A549 (cell line): ENCODE data around the gene SLC16A10. TPM values are rescaled to one million over a fixed set of nuclear protein-coding genes. Genes with fewer than 3 reads are reported as not detected.

Experiments
- ATAC-seq, 2 experiments: fragments of 200-7000 bp in 1 of 2; fragments of >200 bp in 1 of 2; cut with Nextera tagmentation in 1 of 2; cut with Tn5 transposase in 1 of 2; 3 replicates each; pipeline versions ENCODE4 v1.8.0 to v1.9.1; 2018 to 2020; ENCODE audit warnings: mild to moderate bottlenecking in 1 of 2, moderate library complexity in 1 of 2
- CTCF ChIA-PET: fragments of 300-600 bp; sonication (Branson Sonifier 250); formaldehyde crosslinking; extraction: SDS; loops from one replicate; lab custom pipeline; 2021; ENCODE audit warnings: antibody characterized with exemption, inconsistent platforms; lab: Yijun Ruan, JAX
- POLR2A ChIA-PET: fragments of 350-600 bp; formaldehyde crosslinking; extraction: SDS; loops from one replicate; lab custom pipeline; 2021; ENCODE audit warnings: antibody characterized with exemption, inconsistent platforms; lab: Yijun Ruan, JAX
- DNase-seq, 2 experiments: peaks; one replicate each; pipeline versions ENCODE4 v3.0.0 to v3.0.0-alpha.2; 2011 to 2016; ENCODE audit warnings: low read depth in 1 of 2, low spot score in 1 of 2
- FAIRE-seq: peaks from 2 replicates; lab custom pipeline; 2011; peaks lifted over from hg19 to GRCh38; lab: Jason Lieb, UNC
- H3K27ac ChIP-seq, 2 experiments: fragments of >200 bp; sonication (Bioruptor Twin); formaldehyde crosslinking; 3 replicates each; pipeline ENCODE4 v1.5.1; 2016 to 2017
- H3K4me1 ChIP-seq: fragments of >200 bp; sonication (Bioruptor Twin); formaldehyde crosslinking; 3 replicates; pipeline ENCODE4 v1.6.1; 2016
- H3K4me2 ChIP-seq: fragments of >200 bp; sonication (Bioruptor Twin); formaldehyde crosslinking; 3 replicates; pipeline ENCODE4 v1.6.1; 2016
- H3K4me3 ChIP-seq: fragments of >200 bp; sonication (Bioruptor Twin); formaldehyde crosslinking; 3 replicates; pipeline ENCODE4 v1.5.1; 2016
- H3K9me3 ChIP-seq: fragments of >200 bp; sonication (Bioruptor Twin); formaldehyde crosslinking; 3 replicates; pipeline ENCODE4 v1.6.1; 2016
- ATOH8 ChIP-seq: fragments of 250-450 bp; sonication (Bioruptor Pico); IDR thresholded peaks from 2 replicates; pipeline ENCODE4 v1.5.0; 2020; ENCODE audit warnings: low read depth, mild to moderate bottlenecking, moderate library complexity
- BCL3 ChIP-seq: fragments of >200 bp; sonication (Bioruptor Twin); formaldehyde crosslinking; IDR thresholded peaks from 3 replicates; pipeline ENCODE4 v1.6.1; 2016
- CEBPB ChIP-seq, 2 experiments: fragments of >200 bp in 1 of 2; sonication (Bioruptor Twin) in 1 of 2; formaldehyde crosslinking in 1 of 2; IDR thresholded peaks; 2 replicates each; pipeline ENCODE4 v1.6.1; 2012 to 2016
- CTCF ChIP-seq: fragments of >200 bp; sonication (Bioruptor Twin); formaldehyde crosslinking; IDR thresholded peaks from 3 replicates; pipeline ENCODE4 v1.5.1; 2016
- E2F6 ChIP-seq: IDR thresholded peaks from 2 replicates; pipeline ENCODE4 v1.6.1; 2012; ENCODE audit warnings: low read depth, borderline replicate concordance
- EHF ChIP-seq: fragments of 250-450 bp; sonication (Bioruptor Pico); IDR thresholded peaks from 2 replicates; pipeline ENCODE4 v1.5.0; 2020; ENCODE audit warnings: mild to moderate bottlenecking
- FOSB ChIP-seq: fragments of 250-450 bp; sonication (Bioruptor Pico); IDR thresholded peaks from 2 replicates; pipeline ENCODE4 v1.5.0; 2020; ENCODE audit warnings: mild to moderate bottlenecking, moderate library complexity
- FOSL2 ChIP-seq, 2 experiments: fragments of 450-650 bp in 1 of 2; fragments of >200 bp in 1 of 2; sonication (Bioruptor Twin) in 1 of 2; formaldehyde crosslinking; IDR thresholded peaks; 2 replicates each; pipeline versions ENCODE4 v1.5.0 to v1.6.1; 2016 to 2020; ENCODE audit warnings: mild to moderate bottlenecking in 1 of 2, moderate library complexity in 1 of 2
- GATA3 ChIP-seq: IDR thresholded peaks from 2 replicates; pipeline ENCODE4 v1.6.1; 2012; ENCODE audit warnings: borderline replicate concordance
- HES2 ChIP-seq: fragments of >200 bp; sonication (Bioruptor Twin); formaldehyde crosslinking; IDR thresholded peaks from 2 replicates; pipeline ENCODE4 v1.6.1; 2016
- HOXA7 ChIP-seq: fragments of 250-450 bp; sonication (Bioruptor Pico); IDR thresholded peaks from 2 replicates; pipeline ENCODE4 v1.5.0; 2020; ENCODE audit warnings: mild to moderate bottlenecking, moderate library complexity
- HOXB5 ChIP-seq: fragments of 250-450 bp; sonication (Bioruptor Pico); IDR thresholded peaks from 2 replicates; pipeline ENCODE4 v1.5.0; 2020; ENCODE audit warnings: mild to moderate bottlenecking, moderate library complexity
- JUNB ChIP-seq: fragments of >200 bp; sonication (Bioruptor Twin); formaldehyde crosslinking; IDR thresholded peaks from 2 replicates; pipeline ENCODE4 v1.6.1; 2016
- KDM1A ChIP-seq: fragments of 200-600 bp; sonication (generic); IDR thresholded peaks from 2 replicates; pipeline ENCODE4 v1.6.1; 2016; ENCODE audit warnings: low read depth, mild to moderate bottlenecking
- MAFK ChIP-seq: fragments of 450-650 bp; IDR thresholded peaks from 2 replicates; pipeline ENCODE4 v1.6.1; 2014; ENCODE audit not compliant: partially characterized antibody
- MAX ChIP-seq: IDR thresholded peaks from 2 replicates; pipeline ENCODE4 v1.6.1; 2012
- RAD21 ChIP-seq, 2 experiments: fragments of >200 bp in 1 of 2; sonication (Bioruptor Twin) in 1 of 2; formaldehyde crosslinking in 1 of 2; IDR thresholded peaks in 1 of 2; conservative IDR thresholded peaks in 1 of 2; 2 replicates in 1 of 2; 3 replicates in 1 of 2; pipeline ENCODE4 v1.6.1; 2012 to 2018; ENCODE audit warnings: inconsistent platforms in 1 of 2
- RCOR1 ChIP-seq: fragments of 150-350 bp; IDR thresholded peaks from 2 replicates; pipeline ENCODE4 v1.6.1; 2014; ENCODE audit warnings: antibody characterized with exemption, low read length, low read depth
- WGBS: methylation state at CpG from one replicate; pipeline ENCODE4 v1.1.6; 2017; ENCODE audit errors: missing lambda C conversion rate; 5-methylcytosine and 5-hydroxymethylcytosine counted together
- polyA plus RNA-seq, 4 experiments: library from polyadenylated mRNA; depleted of rRNA in 3 of 4; stranded (reverse); fragments of >200 nt; fragmentation: RNase III in 1 of 4; extraction: RNeasy Plus Mini Kit Qiagen cat#74134 plus additional on column Dnase treatment in 1 of 4; gene quantifications; 2 replicates in 3 of 4; 3 replicates in 1 of 4; pipeline ENCODE4 v1.2.3, GENCODE V29; 2011 to 2017

SLC16A10 gene
- polyA plus RNA-seq, 2 of the 4 experiments (the other 2 are of a cell fraction) = 0.27 to 1.00 TPM

- TF ChIP-seq ATOH8 (CRISPR knock-in tag) (no peak), KDM1A (no peak), MAX (no peak)
Observed at GRCh38 chr6:111041917-111042316, 45.4 kb upstream of the SLC16A10 start (continued).

GRCh38 chr6:111047244-111047643 lies 40.1 kb upstream of the SLC16A10 start:
- no peak for ATAC-seq
- no peak overlapping the region for H3K27ac ChIP-seq
- ChIA-PET CTCF (interaction anchor here (0.8 to 2.2 kb wide), 2 partner anchors 10 to 163 kb away, joined by 3 to 11 read pairs; no protein-coding TSS in a partner anchor), POLR2A (no interaction called here)
- H3K4me1 ChIP-seq = peaks cover 3% of the 10 kb centered on the region; the same call in 1 of the 3 replicates
- TF ChIP-seq E2F6 = no peak
- no peak for TF ChIP-seq EHF
- TF ChIP-seq RCOR1 = no peak
- TF ChIP-seq CEBPB (IDR thresholded peaks at IDR 0.05) = no peak
- TF ChIP-seq HOXB5 = no peak
- no peak for TF ChIP-seq HES2
- TF ChIP-seq MAX = no peak
- no peak for TF ChIP-seq FOSL2 (IDR thresholded peaks at IDR 0.05)
- no peak for TF ChIP-seq FOSL2 (CRISPR knock-in tag; IDR thresholded peaks at IDR 0.05)
- no peak for TF ChIP-seq ATOH8 (CRISPR knock-in tag)
- no peak overlapping the region for H3K4me2 ChIP-seq
- DNase-seq = no peak
- no peak for FAIRE-seq
- WGBS = 91% methylated on average over 8 of the region's 8 CpGs
- no peaks in the 10 kb centered on the region for H3K9me3 ChIP-seq
- H3K4me3 ChIP-seq = no peak overlapping the region

GRCh38 chr6:111050261-111051023 lies 36.9 kb upstream of the SLC16A10 start:
- DNase-seq (no peak), FAIRE-seq (no peak), ATAC-seq (no peak)
- peaks cover 3% of the 10 kb centered on the region; the same call in 1 of the 3 replicates for H3K4me1 ChIP-seq
- H3K4me2 ChIP-seq = no peak overlapping the region
- POLR2A ChIA-PET = no interaction called here
- H3K27ac ChIP-seq = no peak overlapping the region
- CTCF ChIA-PET = no interaction called here
- H3K4me3 ChIP-seq = no peak overlapping the region
- H3K9me3 ChIP-seq = no peaks in the 10 kb centered on the region
- WGBS = 83% methylated on average over 2 of the region's 2 CpGs
- no peak for TF ChIP-seq FOSB (CRISPR knock-in tag)
- no peak for TF ChIP-seq HOXA7 (CRISPR knock-in tag)
- no peak for TF ChIP-seq JUNB
- TF ChIP-seq BCL3 = no peak
- no peak for TF ChIP-seq GATA3
- TF ChIP-seq FOSL2 (IDR thresholded peaks at IDR 0.05) = no peak
- no peak for TF ChIP-seq FOSL2 (CRISPR knock-in tag; IDR thresholded peaks at IDR 0.05)
- TF ChIP-seq MAFK = no peak
- TF ChIP-seq HOXB5 = no peak
- TF ChIP-seq RAD21 (conservative IDR thresholded peaks at IDR 0.05 in 1 of 2, IDR thresholded peaks at IDR 0.05 in 1 of 2) = no peak
- TF ChIP-seq CTCF = no peak
